Measurements from ENCODE around the gene SLC4A1.

GRCh38 chr17:44249501-44250246, 18.3 kb downstream of the SLC4A1 start:
- TF ChIP-seq CTCF (IDR thresholded peaks at IDR 0.05 in 8 of 11, conservative IDR thresholded peaks at IDR 0.05 in 3 of 11) = no peak
- TF ChIP-seq POLR2AphosphoS5 (IDR thresholded peaks at IDR 0.05) = no peak

Data from spleen (tissue), 7 donors.